Motor neuron (in vitro differentiated cells): ENCODE data around the gene PSMD7. TPM values are rescaled to one million over a fixed set of nuclear protein-coding genes. Genes with fewer than 3 reads are reported as not detected.
"Not testable (repeated sequence)": the region's sequence is repeated elsewhere in the genome, so short reads cannot be mapped to it uniquely, and the experiment has no call there.

Source experiments
- ATAC-seq, 8 experiments: fragments of 200-7000 bp; cut with Tn5 transposase; replicated peaks in 6 of 8; 2 replicates each; pipeline ENCODE4 v1.8.0; 2021; ENCODE audit warnings: mild to moderate bottlenecking in 8 of 8, moderate library complexity in 8 of 8
- H3K27ac ChIP-seq, 2 donors: fragments of 250-450 bp; sonication (Bioruptor Pico); 2 replicates each; pipeline ENCODE4 v1.9.0; 2021; ENCODE audit warnings: antibody characterized with exemption in 2 of 2, mild to moderate bottlenecking in 2 of 2, moderate library complexity in 1 of 2
- H3K4me1 ChIP-seq, 2 donors: fragments of 250-450 bp; sonication (Bioruptor Pico); replicated peaks in 1 of 2; 2 replicates each; pipeline ENCODE4 v1.6.1; 2021; ENCODE audit warnings: antibody characterized with exemption in 2 of 2, mild to moderate bottlenecking in 2 of 2, moderate library complexity in 1 of 2
- H3K4me3 ChIP-seq, 5 donors: fragments of 250-450 bp; sonication (Bioruptor Pico); 2 replicates each; pipeline ENCODE4 v1.9.0; 2021; ENCODE audit warnings: antibody characterized with exemption in 5 of 5, mild to moderate bottlenecking in 5 of 5, moderate library complexity in 4 of 5
- WGBS, 10 experiments: fragments of 450-650 bp; shearing (Covaris generic); methylation state at CpG; one replicate each; pipeline ENCODE4 v1.0.0; 2022; 5-methylcytosine and 5-hydroxymethylcytosine counted together
- in situ Hi-C, 9 experiments: fragments of 400-800 bp; cut with MboI; loops; one replicate each; pipeline ENCODE4 v1.15.0; 2021; ENCODE audit warnings: low sequenced_read_pairs in 9 of 9, low pct_unique_long_range_greater_than_20kb in 2 of 9; ENCODE audit not compliant: unreplicated experiment in 9 of 9
- total RNA-seq, 8 experiments: library from RNA; unstranded; fragments of 300-600 nt; gene quantifications; 2 replicates each; pipeline versions ENCODE4 v1.2.3 to v1.2.4, GENCODE V29; 2022

Gene PSMD7
- total RNA-seq, 8 experiments from 2014 or later: 72.2 to 183 (median 126) TPM

DNA sequence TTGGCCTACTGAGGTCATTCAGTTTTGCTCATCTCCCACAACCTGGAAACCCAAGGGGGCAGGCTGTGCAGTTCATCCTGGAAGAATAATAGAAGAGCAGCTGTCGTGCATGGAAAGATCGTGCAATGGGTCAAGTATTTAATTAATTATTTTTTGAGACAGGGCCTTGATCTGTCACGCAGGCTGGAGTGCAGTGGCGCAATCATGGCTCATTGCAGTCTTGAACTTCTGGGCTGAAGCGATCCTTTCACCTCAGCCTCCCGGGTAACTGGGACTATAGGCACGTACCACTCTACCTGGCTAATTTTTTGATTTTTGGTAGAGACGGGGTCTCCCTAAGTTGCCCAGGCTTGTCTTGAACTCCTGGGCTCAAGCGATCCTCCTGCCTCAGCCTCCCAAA, 31.7 kb downstream of the PSMD7 start:
- in situ Hi-C loops, H3K27ac ChIP-seq, H3K4me3 ChIP-seq, H3K4me1 ChIP-seq, ATAC-seq: not testable (repeated sequence)
- WGBS, 10 experiments: no CpG with 5 or more reads among the region's 9 CpGs

DNA sequence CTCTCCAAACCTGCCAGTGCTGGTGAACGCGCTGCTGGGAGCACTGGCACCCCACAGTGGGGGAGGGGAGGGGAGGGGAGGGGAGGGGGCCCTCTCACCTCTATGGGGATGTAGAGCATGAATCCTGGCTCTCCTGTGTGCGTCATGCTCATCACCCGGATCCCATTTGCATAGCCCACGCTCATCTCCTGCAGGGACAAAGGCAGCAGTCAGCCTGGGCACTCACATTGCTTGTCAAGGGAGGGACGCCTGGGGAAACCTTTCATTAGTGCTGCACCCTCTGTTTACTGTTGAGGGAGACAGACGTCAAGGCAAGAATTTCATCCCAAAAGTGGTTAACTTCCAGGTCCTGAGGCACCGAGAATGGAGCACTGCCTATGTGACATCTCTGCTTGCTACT, 35.9 kb downstream of the PSMD7 start:
- H3K4me3 ChIP-seq, H3K27ac ChIP-seq, H3K4me1 ChIP-seq, in situ Hi-C loops, ATAC-seq: not testable (repeated sequence)
- WGBS, 10 experiments: no CpG with 5 or more reads among the region's 8 CpGs

DNA sequence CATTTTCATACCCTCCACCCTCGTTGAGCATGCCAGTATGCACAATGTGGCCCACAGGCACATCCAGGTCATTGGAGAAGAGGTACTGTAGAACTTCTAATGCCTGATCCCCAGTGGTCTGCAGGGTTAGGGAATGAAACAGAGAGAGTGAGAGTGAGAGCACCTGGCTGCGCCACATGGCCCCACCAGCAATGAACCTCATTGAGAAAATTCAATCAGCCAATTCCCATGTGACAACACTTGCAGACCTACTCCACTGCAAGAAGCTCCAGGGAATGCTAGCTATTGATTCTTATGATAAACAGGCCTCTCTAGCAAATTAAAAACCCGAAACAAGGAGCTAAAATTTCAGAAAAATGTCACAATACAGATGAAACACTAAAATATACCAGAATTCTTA, 40.9 kb downstream of the PSMD7 start:
- in situ Hi-C loops: not testable (repeated sequence)

DNA sequence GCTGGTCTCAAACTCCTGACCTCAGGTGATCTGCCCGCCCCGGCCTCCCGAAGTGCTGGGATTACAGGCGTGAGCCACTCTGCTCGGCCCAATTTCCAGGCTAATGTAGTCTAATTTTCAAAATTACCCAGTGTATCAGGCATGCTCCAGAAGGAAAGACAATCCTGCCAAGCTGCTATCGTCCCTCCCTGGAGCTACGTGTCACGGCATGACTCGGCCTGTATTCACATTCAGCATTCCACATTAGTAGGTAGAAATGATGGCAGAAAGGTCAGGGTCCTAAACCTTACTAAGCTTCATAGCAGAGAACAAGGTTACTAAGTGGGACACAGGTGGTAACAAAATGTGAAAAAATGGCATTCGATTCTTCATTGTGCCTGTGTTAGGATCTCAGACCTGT, 42.6 kb downstream of the PSMD7 start:
- ATAC-seq, H3K4me3 ChIP-seq, H3K4me1 ChIP-seq, H3K27ac ChIP-seq, in situ Hi-C loops: not testable (repeated sequence)
- WGBS, 10 experiments: 93 to 100% methylated on average over 1 to 3 of the region's 10 CpGs; no CpG with 5 or more reads in 8 of the 10 experiments

More for the DNA sequence above, 40.9 kb downstream of the PSMD7 start:
- not testable (repeated sequence) for H3K4me1 ChIP-seq, ATAC-seq, H3K4me3 ChIP-seq, H3K27ac ChIP-seq
- WGBS, 10 experiments: 100% methylated on average over 1 of the region's 3 CpGs; no CpG with 5 or more reads in 9 of the 10 experiments

DNA sequence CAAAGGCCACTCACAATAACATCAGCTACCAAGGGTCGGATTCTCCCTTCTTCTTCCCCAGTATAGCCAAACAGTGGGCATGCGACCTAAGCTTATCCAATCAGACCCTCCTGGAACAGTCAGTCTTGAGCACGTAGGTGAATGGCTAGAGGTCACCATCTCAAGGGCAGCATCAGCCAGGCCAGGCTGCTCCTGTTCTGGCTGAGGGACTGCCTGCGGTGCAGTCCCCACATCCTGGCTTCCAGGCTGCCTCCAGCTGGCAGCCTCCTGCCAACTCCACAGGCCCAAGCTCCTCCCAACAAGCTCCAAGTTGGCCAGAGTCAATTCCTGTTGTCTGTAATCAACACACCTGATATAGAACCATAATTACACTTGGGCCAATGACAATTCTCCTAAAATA, 56.4 kb downstream of the PSMD7 start:
- ATAC-seq: not testable (repeated sequence)

More for the DNA sequence above, 56.4 kb downstream of the PSMD7 start:
- H3K27ac ChIP-seq, H3K4me3 ChIP-seq, in situ Hi-C loops, H3K4me1 ChIP-seq: not testable (repeated sequence)
- 90 to 100% (median 95%) methylated on average over 1 to 2 of the region's 4 CpGs; no CpG with 5 or more reads in 6 of the 10 experiments for WGBS, 10 experiments

Other genes starting within 250 kb of the PSMD7 start
- gene NPIPB15, start 79.5 kb downstream of the PSMD7 start, total RNA-seq: 1 to 10 TPM in 7 of 8 experiments, under 1 TPM in 1; 0.33 to 3.2 (median 1.6) TPM
- 1 to 10 TPM in 6 of 8 experiments, under 1 TPM in 1, not detected in 1; 0.90 to 7.8 (median 3.4) TPM for gene CLEC18B, start 124.7 kb downstream of the PSMD7 start, total RNA-seq